ENCODE data around the gene SUSD3. TPM values are rescaled to one million over a fixed set of nuclear protein-coding genes. Genes with fewer than 3 reads are reported as not detected.
A peak's percentile ranks its signal among the peaks of the same experiment; 100 is the strongest.

The SUSD3 gene
- total and polyA plus RNA-seq, 2 of the 8 experiments (the other 6 are each of a cell fraction or from before 2014, with no cell fraction given) = 5.5 to 35.4 TPM

GRCh38 chr9:93057042-93057702 lies 1.3 kb upstream of the SUSD3 start:
- peaks cover 0 to 16% (median 7%) of the 10 kb centered on the region in 4 experiments; a peak in 5 of 7 replicates for H3K27me3 ChIP-seq (replicated peaks in 1 of 4; ENCODE audit: control insufficient read depth in 3 of 4, extremely low read depth in 1 of 4, insufficient read depth in 3 of 4, low read length in 3 of 4)
- 83% methylated on average over 7 of the region's 8 CpGs; no CpG with 5 or more reads in 1 of the 2 experiments for WGBS, 2 experiments (ENCODE audit: extremely low coverage in 1 of 2, insufficient coverage in 1 of 2, insufficient read length in 1 of 2, insufficient replicate concordance in 2 of 2, low coverage in 1 of 2, low lambda C conversion rate in 2 of 2, missing lambda C conversion rate in 1 of 2)

More at GRCh38 chr9:93057042-93057702, 1.3 kb upstream of the SUSD3 start:
- H3K9me3 ChIP-seq (ENCODE audit: insufficient read depth in 2 of 2, low read depth in 1 of 2, low read length in 1 of 2) = no peaks in the 10 kb centered on the region
- TF ChIP-seq TAF7 (optimal IDR thresholded peaks at IDR 0.05; ENCODE audit: borderline replicate concordance, low read depth, low read length) = no peak
- 0 out of 2 replicates have a peak, but pooled peaks have one; percentile 62 for TF ChIP-seq TCF12 (IDR thresholded peaks at IDR 0.05; ENCODE audit: low read depth, low read length)
- TF ChIP-seq, protein P1, sequence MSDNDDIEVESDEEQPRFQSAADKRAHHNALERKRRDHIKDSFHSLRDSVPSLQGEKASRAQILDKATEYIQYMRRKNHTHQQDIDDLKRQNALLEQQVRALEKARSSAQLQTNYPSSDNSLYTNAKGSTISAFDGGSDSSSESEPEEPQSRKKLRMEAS (IDR thresholded peaks at IDR 0.05) = peak; percentile 46; the same call in 1 of the 2 replicates
- TF ChIP-seq JUN (IDR thresholded peaks at IDR 0.05; ENCODE audit: low read depth, low read length) = no peak
- 0 out of 2 replicates have a peak, but pooled peaks have one; percentile 40 for TF ChIP-seq POLR2AphosphoS5 (IDR thresholded peaks at IDR 0.05; ENCODE audit: low read depth, low read length)
- H2AFZ ChIP-seq (ENCODE audit: low read length) = no peak overlapping the region
- peak overlapping the region; percentile 23; the same call in 1 of the 2 replicates for H2BK12ac ChIP-seq (ENCODE audit: low read depth, low read length)
- no peak overlapping the region for H3K18ac ChIP-seq (ENCODE audit: extremely low read depth, low read length)
- no peak overlapping the region for H3K14ac ChIP-seq (ENCODE audit: insufficient read length)
- H3K23ac ChIP-seq (ENCODE audit: insufficient read length) = no peak overlapping the region
- H3K56ac ChIP-seq (replicated peaks; ENCODE audit: insufficient read length, low read depth, low read length) = no peak overlapping the region
- CTCF ChIA-PET (ENCODE audit: partially characterized antibody) = interaction anchor here (0.7 to 2.5 kb wide), 5 partner anchors 20 to 115 kb away, joined by 3 to 7 read pairs (median 3); no protein-coding TSS in a partner anchor
- no peak overlapping the region for H2BK20ac ChIP-seq (ENCODE audit: low read length)
- no peak overlapping the region; the same call in 1 of the 2 replicates for H2BK15ac ChIP-seq (ENCODE audit: low read length)
- H4K5ac ChIP-seq (ENCODE audit: insufficient read length, low read depth, low read length) = no peak overlapping the region
- no peak overlapping the region for H4K8ac ChIP-seq (ENCODE audit: extremely low read depth, insufficient read depth, low read length)
- peak overlapping the region; percentile 26; the same call in 1 of the 2 replicates for H2AK5ac ChIP-seq (ENCODE audit: low read depth, low read length)
- H3K79me2 ChIP-seq (ENCODE audit: control insufficient read depth in 1 of 2, insufficient read depth in 2 of 2, low read length in 2 of 2) = no peaks in the 10 kb centered on the region
- no peaks in the 10 kb centered on the region for H4K20me1 ChIP-seq (replicated peaks in 1 of 2; ENCODE audit: control insufficient read depth in 1 of 2, insufficient read depth in 2 of 2, low read length in 2 of 2)
- peak overlapping the region in 1 of 2 experiments; percentile 26; a peak in 1 of 4 replicates for H3K4me2 ChIP-seq (ENCODE audit: insufficient read depth in 1 of 2, low read depth in 2 of 2, low read length in 2 of 2)
- peaks cover 3% of the 10 kb centered on the region; the same call in 1 of the 2 replicates for H3K23me2 ChIP-seq (ENCODE audit: low read depth, low read length)
- POLR2A ChIA-PET (ENCODE audit: partially characterized antibody) = no interaction called here
- peaks cover 7 to 38% (median 30%) of the 10 kb centered on the region in 4 experiments for H3K4me1 ChIP-seq (replicated peaks in 1 of 4; ENCODE audit: control insufficient read depth in 3 of 4, insufficient read depth in 4 of 4, low read length in 3 of 4)
- no peak overlapping the region for H2BK120ac ChIP-seq (replicated peaks; ENCODE audit: low read depth, low read length)
- peaks cover 2% of the 10 kb centered on the region; the same call in 1 of the 2 replicates for H3K79me1 ChIP-seq (ENCODE audit: low read depth, low read length)
- DNase-seq (ENCODE audit: low read depth in 1 of 2, low spot score in 2 of 2) (no peak), FAIRE-seq (no peak)
- no peak overlapping the region for H3K4ac ChIP-seq (replicated peaks; ENCODE audit: insufficient read length, low read depth, low read length)
- no peak overlapping the region for H3K27ac ChIP-seq (ENCODE audit: low read depth, low read length)
- no peaks in the 10 kb centered on the region for H3K36me3 ChIP-seq (ENCODE audit: control insufficient read depth in 2 of 4, insufficient read depth in 4 of 4, low read length in 3 of 4)
- H4K91ac ChIP-seq (replicated peaks; ENCODE audit: insufficient read length, low read length) = no peak overlapping the region
- no peak overlapping the region for H3K4me3 ChIP-seq (ENCODE audit: extremely low read depth in 1 of 4, insufficient read depth in 2 of 4, low read depth in 3 of 4, low read length in 4 of 4)
- no peak overlapping the region for H2BK5ac ChIP-seq (ENCODE audit: low read depth, low read length)
- no peak overlapping the region for H3K9ac ChIP-seq (replicated peaks in 1 of 4; ENCODE audit: extremely low read depth in 1 of 4, low read depth in 3 of 4, low read length in 3 of 4)

All from H1 (cell line).